Measurements from ENCODE around the gene FOXL1.

FOXL1 gene

DNA sequence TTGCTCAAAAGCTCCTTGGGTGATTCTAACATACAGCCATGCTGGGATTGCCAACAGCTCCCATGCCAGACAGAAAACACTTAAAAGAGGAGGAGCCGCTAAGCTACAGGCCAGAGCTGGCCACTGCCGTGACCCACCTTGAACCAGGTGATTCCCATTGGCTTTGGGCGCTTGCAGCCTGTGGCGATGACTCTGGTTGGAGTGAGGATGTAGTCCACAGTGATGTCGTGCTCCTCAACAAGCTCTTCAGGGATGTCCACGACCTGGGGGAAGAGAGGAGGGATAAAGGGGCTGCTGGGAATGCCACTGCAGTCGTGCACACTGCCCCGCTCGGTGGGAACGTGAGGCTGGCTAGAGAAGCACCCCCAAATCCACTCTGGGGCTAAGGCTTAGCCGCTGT lies 36.8 kb upstream of the FOXL1 start:
- H3K36me3 ChIP-seq (ENCODE audit: insufficient read depth, insufficient read length, low read length), result peaks cover 93% of the 10 kb centered on the region
- H3K9me3 ChIP-seq (ENCODE audit: insufficient read depth, low read length), result no peaks in the 10 kb centered on the region
- no peaks in the 10 kb centered on the region for H3K27me3 ChIP-seq (ENCODE audit: insufficient read depth, insufficient read length)
- no peak for TF ChIP-seq ZNF274 (IDR thresholded peaks at IDR 0.05; ENCODE audit: low read depth, low read length)
- TF ChIP-seq YY1 (IDR thresholded peaks at IDR 0.05; ENCODE audit: insufficient read depth, insufficient read length), result no peak
- no peak for TF ChIP-seq SUZ12 (IDR thresholded peaks at IDR 0.05; ENCODE audit: extremely low read depth, insufficient read depth, insufficient read length)
- H3K4me1 ChIP-seq (ENCODE audit: insufficient read depth, insufficient read length), result no peaks in the 10 kb centered on the region
- DNase-seq (ENCODE audit: low read depth, low spot score), result no peak
- H3K9ac ChIP-seq (ENCODE audit: insufficient read length, low read depth), result no peak overlapping the region
- H3K4me3 ChIP-seq (ENCODE audit: insufficient read length, low read depth), result no peak overlapping the region

- no peak for DNase-seq (ENCODE audit: low read depth, low spot score)
- Histone ChIP-seq H3K9me3 (ENCODE audit: insufficient read depth, low read length) (no peaks in the 10 kb centered on the region), H3K4me3 (ENCODE audit: insufficient read length, low read depth) (no peak overlapping the region), H3K36me3 (ENCODE audit: insufficient read depth, insufficient read length, low read length) (peaks cover 98% of the 10 kb centered on the region), H3K27me3 (ENCODE audit: insufficient read depth, insufficient read length) (no peaks in the 10 kb centered on the region), H3K9ac (ENCODE audit: insufficient read length, low read depth) (no peak overlapping the region), H3K4me1 (ENCODE audit: insufficient read depth, insufficient read length) (no peaks in the 10 kb centered on the region)
- TF ChIP-seq ZNF274 (IDR thresholded peaks at IDR 0.05; ENCODE audit: low read depth, low read length), result no peak
- TF ChIP-seq YY1 (IDR thresholded peaks at IDR 0.05; ENCODE audit: insufficient read depth, insufficient read length), result no peak
- TF ChIP-seq SUZ12 (IDR thresholded peaks at IDR 0.05; ENCODE audit: extremely low read depth, insufficient read depth, insufficient read length), result no peak
These were observed 35.3 kb upstream of the FOXL1 start for GRCh38 chr16:86542756-86543750.

DNA sequence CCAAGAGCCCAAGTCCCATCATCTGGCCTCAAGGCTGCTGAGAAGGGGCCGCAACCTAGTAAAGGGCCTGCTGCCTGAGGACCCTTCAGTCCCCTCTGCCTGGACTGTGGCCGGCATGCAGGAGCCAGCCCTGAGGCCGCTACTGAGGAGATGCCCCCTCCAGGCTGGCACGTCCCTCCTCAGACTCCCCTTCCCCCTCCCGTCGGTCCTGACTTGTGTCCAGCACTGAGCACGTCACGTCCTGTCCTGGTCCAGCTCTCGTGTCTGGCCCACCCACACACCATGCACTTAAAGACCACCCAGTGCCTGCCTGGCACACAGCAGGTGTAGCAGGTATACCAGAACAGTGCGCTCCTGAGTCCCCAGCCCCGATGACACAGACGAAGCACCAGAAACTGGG lies 32.9 kb upstream of the FOXL1 start:
- Histone ChIP-seq H3K4me1 (ENCODE audit: insufficient read depth, insufficient read length) (no peaks in the 10 kb centered on the region), H3K9me3 (ENCODE audit: insufficient read depth, low read length) (no peaks in the 10 kb centered on the region), H3K36me3 (ENCODE audit: insufficient read depth, insufficient read length, low read length) (peaks cover 97% of the 10 kb centered on the region), H3K4me3 (ENCODE audit: insufficient read length, low read depth) (no peak overlapping the region), H3K27me3 (ENCODE audit: insufficient read depth, insufficient read length) (no peaks in the 10 kb centered on the region), H3K9ac (ENCODE audit: insufficient read length, low read depth) (no peak overlapping the region)
- no peak for DNase-seq (ENCODE audit: low read depth, low spot score)
- TF ChIP-seq YY1 (IDR thresholded peaks at IDR 0.05; ENCODE audit: insufficient read depth, insufficient read length) (no peak), ZNF274 (IDR thresholded peaks at IDR 0.05; ENCODE audit: low read depth, low read length) (no peak), SUZ12 (IDR thresholded peaks at IDR 0.05; ENCODE audit: extremely low read depth, insufficient read depth, insufficient read length) (no peak)

GRCh38 chr16:86545954-86546637 lies 32.3 kb upstream of the FOXL1 start:
- no peaks in the 10 kb centered on the region for H3K4me1 ChIP-seq (ENCODE audit: insufficient read depth, insufficient read length)
- H3K27me3 ChIP-seq (ENCODE audit: insufficient read depth, insufficient read length), result no peaks in the 10 kb centered on the region
- no peak for TF ChIP-seq ZNF274 (IDR thresholded peaks at IDR 0.05; ENCODE audit: low read depth, low read length)
- TF ChIP-seq SUZ12 (IDR thresholded peaks at IDR 0.05; ENCODE audit: extremely low read depth, insufficient read depth, insufficient read length), result no peak
- TF ChIP-seq YY1 (IDR thresholded peaks at IDR 0.05; ENCODE audit: insufficient read depth, insufficient read length), result no peak
- H3K9me3 ChIP-seq (ENCODE audit: insufficient read depth, low read length), result no peaks in the 10 kb centered on the region
- peaks cover 97% of the 10 kb centered on the region for H3K36me3 ChIP-seq (ENCODE audit: insufficient read depth, insufficient read length, low read length)
- H3K9ac ChIP-seq (ENCODE audit: insufficient read length, low read depth), result no peak overlapping the region
- DNase-seq (ENCODE audit: low read depth, low spot score), result no peak
- no peak overlapping the region for H3K4me3 ChIP-seq (ENCODE audit: insufficient read length, low read depth)

DNA sequence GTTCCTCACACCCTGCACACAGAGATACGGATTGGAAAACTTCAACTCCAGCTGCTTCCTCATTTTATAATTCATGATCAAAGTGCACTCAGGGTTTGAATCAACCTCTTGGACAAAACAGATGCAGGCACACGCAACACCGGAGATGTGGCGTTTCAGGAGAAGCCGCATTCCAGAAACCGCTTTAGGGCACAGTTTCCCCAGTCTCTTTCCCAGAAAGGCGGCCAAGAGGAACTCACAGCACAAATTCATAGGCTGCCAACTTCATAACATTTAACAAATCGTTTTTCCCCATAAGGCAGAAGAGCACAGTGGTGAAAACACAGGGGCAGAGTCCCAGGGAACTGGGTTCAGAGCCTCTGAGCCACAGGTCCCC lies 31.7 kb upstream of the FOXL1 start:
- H3K4me1 ChIP-seq (ENCODE audit: insufficient read depth, insufficient read length), result no peaks in the 10 kb centered on the region
- H3K9ac ChIP-seq (ENCODE audit: insufficient read length, low read depth), result no peak overlapping the region
- H3K27me3 ChIP-seq (ENCODE audit: insufficient read depth, insufficient read length), result no peaks in the 10 kb centered on the region
- peaks cover 97% of the 10 kb centered on the region for H3K36me3 ChIP-seq (ENCODE audit: insufficient read depth, insufficient read length, low read length)
- H3K9me3 ChIP-seq (ENCODE audit: insufficient read depth, low read length), result no peaks in the 10 kb centered on the region
- TF ChIP-seq SUZ12 (IDR thresholded peaks at IDR 0.05; ENCODE audit: extremely low read depth, insufficient read depth, insufficient read length) (no peak), YY1 (IDR thresholded peaks at IDR 0.05; ENCODE audit: insufficient read depth, insufficient read length) (no peak), ZNF274 (IDR thresholded peaks at IDR 0.05; ENCODE audit: low read depth, low read length) (no peak)
- DNase-seq (ENCODE audit: low read depth, low spot score), result no peak
- no peak overlapping the region for H3K4me3 ChIP-seq (ENCODE audit: insufficient read length, low read depth)

DNA sequence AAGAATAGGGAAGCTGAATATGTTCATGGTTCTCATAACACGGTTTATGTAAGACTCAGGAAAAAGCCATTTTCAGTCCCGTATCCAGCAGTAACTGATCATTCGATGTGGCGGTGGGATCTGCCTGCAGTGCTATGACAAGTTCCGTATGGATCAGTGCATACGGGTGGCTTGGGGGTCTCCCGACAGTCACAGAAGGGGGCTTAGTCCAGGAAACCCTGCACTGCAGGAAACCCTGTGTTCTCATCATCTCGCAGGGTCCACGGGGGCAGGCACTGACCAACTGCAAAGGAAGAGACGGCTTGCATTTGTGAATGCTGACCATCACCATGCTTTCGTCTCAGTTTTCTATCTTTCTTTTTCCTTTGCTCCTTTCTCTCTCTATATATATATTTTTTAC lies 31.1 kb upstream of the FOXL1 start:
- Histone ChIP-seq H3K9ac (ENCODE audit: insufficient read length, low read depth) (no peak overlapping the region), H3K27me3 (ENCODE audit: insufficient read depth, insufficient read length) (no peaks in the 10 kb centered on the region), H3K4me3 (ENCODE audit: insufficient read length, low read depth) (no peak overlapping the region), H3K4me1 (ENCODE audit: insufficient read depth, insufficient read length) (no peaks in the 10 kb centered on the region), H3K9me3 (ENCODE audit: insufficient read depth, low read length) (no peaks in the 10 kb centered on the region), H3K36me3 (ENCODE audit: insufficient read depth, insufficient read length, low read length) (peaks cover 97% of the 10 kb centered on the region)
- no peak for DNase-seq (ENCODE audit: low read depth, low spot score)
- TF ChIP-seq SUZ12 (IDR thresholded peaks at IDR 0.05; ENCODE audit: extremely low read depth, insufficient read depth, insufficient read length) (no peak), ZNF274 (IDR thresholded peaks at IDR 0.05; ENCODE audit: low read depth, low read length) (no peak), YY1 (IDR thresholded peaks at IDR 0.05; ENCODE audit: insufficient read depth, insufficient read length) (no peak)

All from NT2/D1 (cell line).